Measurements from ENCODE around the gene ATP5PB.

GRCh38 chr1:111511370-111511769 lies 62.1 kb downstream of the ATP5PB start:
- TF ChIP-seq CTCF (IDR thresholded peaks at IDR 0.05) (no peak), ZFX (IDR thresholded peaks at IDR 0.05; ENCODE audit: borderline replicate concordance) (no peak)

Data from 22Rv1 (cell line).